ENCODE measurements around the gene CST9L.

Gene CST9L

GRCh38 chr20:23566199-23566932, 1.9 kb downstream of the CST9L start:
- no peak for TF ChIP-seq POLR2AphosphoS5 (IDR thresholded peaks at IDR 0.05; ENCODE audit: low read depth, low read length)
- TF ChIP-seq FOXP2 (optimal IDR thresholded peaks at IDR 0.05; ENCODE audit: borderline replicate concordance, extremely low read depth, extremely low read length, insufficient read depth) = no peak
- no peak for TF ChIP-seq TAF1 (IDR thresholded peaks at IDR 0.05; ENCODE audit: borderline replicate concordance, insufficient read depth, low read length)
- no peak for TF ChIP-seq REST (IDR thresholded peaks at IDR 0.05; ENCODE audit: insufficient read depth in 1 of 2, low read depth in 2 of 2, low read length in 2 of 2)
- TF ChIP-seq SIN3A (IDR thresholded peaks at IDR 0.05; ENCODE audit: borderline replicate concordance, insufficient read depth, low read length) = no peak

GRCh38 chr20:23565503-23566045, 2.7 kb downstream of the CST9L start:
- no peak for TF ChIP-seq POLR2AphosphoS5 (IDR thresholded peaks at IDR 0.05; ENCODE audit: low read depth, low read length)
- no peak for TF ChIP-seq REST (IDR thresholded peaks at IDR 0.05; ENCODE audit: insufficient read depth in 1 of 2, low read depth in 2 of 2, low read length in 2 of 2)
- TF ChIP-seq FOXP2 (optimal IDR thresholded peaks at IDR 0.05; ENCODE audit: borderline replicate concordance, extremely low read depth, extremely low read length, insufficient read depth) = no peak
- no peak for TF ChIP-seq TAF1 (IDR thresholded peaks at IDR 0.05; ENCODE audit: borderline replicate concordance, insufficient read depth, low read length)
- no peak for TF ChIP-seq SIN3A (IDR thresholded peaks at IDR 0.05; ENCODE audit: borderline replicate concordance, insufficient read depth, low read length)

DNA sequence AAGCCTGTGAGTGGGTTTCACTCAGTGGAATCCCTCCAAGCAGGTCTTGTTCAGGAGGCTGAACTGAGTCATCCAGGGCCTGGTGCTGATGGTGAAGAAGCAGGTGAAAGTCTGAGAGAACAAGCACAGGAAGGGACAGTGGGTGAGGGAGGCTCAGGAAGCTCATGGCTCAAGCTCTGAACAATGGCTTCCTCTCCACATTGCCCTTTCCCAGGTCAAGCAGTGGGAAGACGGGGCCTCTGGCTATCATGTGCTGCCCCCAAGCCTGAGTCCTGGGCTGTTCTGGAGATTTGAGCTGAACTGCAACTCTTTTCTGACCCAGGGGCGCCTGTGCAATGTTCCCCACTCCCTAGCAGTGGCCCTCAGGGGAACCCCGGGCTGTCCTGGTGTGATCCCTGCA, 3.4 kb downstream of the CST9L start:
- TF ChIP-seq POLR2AphosphoS5 (IDR thresholded peaks at IDR 0.05; ENCODE audit: low read depth, low read length) (no peak), TAF1 (IDR thresholded peaks at IDR 0.05; ENCODE audit: borderline replicate concordance, insufficient read depth, low read length) (no peak), SIN3A (IDR thresholded peaks at IDR 0.05; ENCODE audit: borderline replicate concordance, insufficient read depth, low read length) (no peak), FOXP2 (optimal IDR thresholded peaks at IDR 0.05; ENCODE audit: borderline replicate concordance, extremely low read depth, extremely low read length, insufficient read depth) (no peak), REST (IDR thresholded peaks at IDR 0.05; ENCODE audit: insufficient read depth in 1 of 2, low read depth in 2 of 2, low read length in 2 of 2) (no peak)

- TF ChIP-seq FOXP2 (optimal IDR thresholded peaks at IDR 0.05; ENCODE audit: borderline replicate concordance, extremely low read depth, extremely low read length, insufficient read depth) (no peak), REST (IDR thresholded peaks at IDR 0.05; ENCODE audit: insufficient read depth in 1 of 2, low read depth in 2 of 2, low read length in 2 of 2) (no peak)
These were observed 5.5 kb downstream of the CST9L start for GRCh38 chr20:23562721-23563342.
